Prostate gland (tissue), 2 donors: ENCODE measurements around the gene ATP7A. TPM values are rescaled to one million over a fixed set of nuclear protein-coding genes. Genes with fewer than 3 reads are reported as not detected.

Experiments used
- DNase-seq: peaks from one replicate; pipeline ENCODE4 v3.0.0-alpha.2; 2019; ENCODE audit warnings: low spot score
- H3K27ac ChIP-seq, 2 donors: fragments of 200-600 bp; sonication (generic); 2 replicates each; pipeline ENCODE4 v1.5.1; 2017 to 2019
- H3K27me3 ChIP-seq: fragments of 200-600 bp; sonication (generic); replicated peaks from 2 replicates; pipeline ENCODE4 v1.5.1; 2019; ENCODE audit not compliant: insufficient read depth
- H3K36me3 ChIP-seq, 2 donors: fragments of 200-600 bp; sonication (generic); 1 replicate in 1 of 2; 2 replicates in 1 of 2; pipeline versions ENCODE4 v1.5.1 to v1.8.1; 2017 to 2019
- H3K4me1 ChIP-seq: fragments of 200-600 bp; sonication (generic); replicated peaks from 2 replicates; pipeline ENCODE4 v1.5.1; 2019
- H3K4me3 ChIP-seq, 2 donors: fragments of 200-600 bp; sonication (generic); 2 replicates each; pipeline ENCODE4 v1.5.1; 2017 to 2019
- H3K9me3 ChIP-seq: fragments of 200-600 bp; sonication (generic); 2 replicates; pipeline ENCODE4 v1.5.1; 2017
- CTCF ChIP-seq, 4 experiments: fragments of 200-600 bp in 2 of 4; fragments of 450-650 bp in 2 of 4; sonication (generic) in 2 of 4; IDR thresholded peaks; 1 replicate in 3 of 4; 2 replicates in 1 of 4; pipeline ENCODE4 v1.5.1; 2016 to 2019; ENCODE audit warnings: antibody characterized with exemption in 4 of 4, mild to moderate bottlenecking in 2 of 4, moderate library complexity in 2 of 4
- POLR2A ChIP-seq: fragments of 450-650 bp; IDR thresholded peaks from one replicate; pipeline ENCODE4 v1.6.1; 2016; ENCODE audit warnings: antibody characterized with exemption, mild to moderate bottlenecking
- POLR2AphosphoS5 ChIP-seq: sonication (generic); formaldehyde crosslinking; IDR thresholded peaks from one replicate; pipeline ENCODE4 v1.6.1; 2017; ENCODE audit warnings: antibody characterized with exemption
- WGBS: methylation state at CpG from one replicate; pipeline ENCODE4 v1.1.5; 2018; 5-methylcytosine and 5-hydroxymethylcytosine counted together
- intact Hi-C: fragments of 100-400 bp; cut with DNase I; formaldehyde crosslinking; loops from one replicate; pipeline ENCODE4 v1.14.2; 2022
- total RNA-seq, 2 donors: library from RNA; depleted of rRNA; stranded (reverse); fragments of >200 nt; gene quantifications; one replicate each; pipeline ENCODE4 v1.1.0, GENCODE V29; 2016

The ATP7A gene
- total RNA-seq, 2 donors from 2014 or later: 9.8 to 15.1 TPM

GRCh38 chrX:77894921-77895886, 15.3 kb upstream of the ATP7A start, which contains the start of gene MAGT1:
MAGT1 (minus strand) TSS chrX:77895435; CDS start chrX:77895410, 25 bp downstream.
- H3K4me3 ChIP-seq: peak within 1 kb of the TSS; percentile 56 to 59
- no peaks in the 10 kb centered on the region for H3K9me3 ChIP-seq
- no peaks in the 10 kb centered on the region for H3K27me3 ChIP-seq
- H3K4me1 ChIP-seq: no peaks in the 10 kb centered on the region
- WGBS: under 1% methylated on average over 37 of the region's 49 CpGs
- peak; percentile 90 for DNase-seq
- H3K36me3 ChIP-seq: no peaks in the 10 kb centered on the region
- intact Hi-C loops: loop anchor here (10.0 kb wide), 1 partner anchor 110 kb away; the partner anchor contains the start of gene ATRX
- peak; percentile 85 for TF ChIP-seq POLR2A
- TF ChIP-seq CTCF (IDR thresholded peaks at IDR 0.05): no peak
- peak; percentile 92 for TF ChIP-seq POLR2AphosphoS5
- H3K27ac ChIP-seq: peak within 1 kb of the TSS; percentile 90 to 94

- Histone ChIP-seq H3K4me3 (peak within 1 kb of the TSS; percentile 43 to 46), H3K27me3 (no peaks in the 10 kb centered on the region), H3K9me3 (no peaks in the 10 kb centered on the region), H3K27ac (peak within 1 kb of the TSS; percentile 83 to 85), H3K36me3 (no peaks in the 10 kb centered on the region), H3K4me1 (no peaks in the 10 kb centered on the region)
- WGBS: under 1% methylated on average over 28 of the region's 28 CpGs
- intact Hi-C loops: loop anchor here (10.0 kb wide), 1 partner anchor 114 kb away; the partner anchor contains the start of gene ATRX
- peak; percentile 95 for TF ChIP-seq POLR2AphosphoS5
- peak; percentile 69 for TF ChIP-seq POLR2A
- TF ChIP-seq CTCF (IDR thresholded peaks at IDR 0.05): peak in 3 of 4 experiments; percentile 28 to 60 (median 40)
- DNase-seq: peak; percentile 82
Observed at GRCh38 chrX:77899081-77899828, 11.2 kb upstream of the ATP7A start, which contains the start of gene COX7B. COX7B (plus strand) TSS chrX:77899468; CDS start chrX:77899554, 86 bp downstream.

- no peaks in the 10 kb centered on the region for H3K9me3 ChIP-seq
- peak overlapping the region; percentile 43 to 46 for H3K4me3 ChIP-seq
- H3K27me3 ChIP-seq: no peaks in the 10 kb centered on the region
- no peak for DNase-seq
- no peaks in the 10 kb centered on the region for H3K4me1 ChIP-seq
- TF ChIP-seq POLR2A (no peak), POLR2AphosphoS5 (no peak), CTCF (IDR thresholded peaks at IDR 0.05) (no peak)
- H3K27ac ChIP-seq: peak overlapping the region in 1 of 2 donors; percentile 85
- 63% methylated on average over 1 of the region's 1 CpG for WGBS
- no peaks in the 10 kb centered on the region for H3K36me3 ChIP-seq
- intact Hi-C loops: loop anchor here (10.0 kb wide), 1 partner anchor 204 kb away; the partner anchor contains the start of gene PGK1
Observed at GRCh38 chrX:77900688-77901087, 9.8 kb upstream of the ATP7A start.

GRCh38 chrX:77901506-77901905, 9.0 kb upstream of the ATP7A start:
- no peaks in the 10 kb centered on the region for H3K4me1 ChIP-seq
- TF ChIP-seq POLR2AphosphoS5 (no peak), CTCF (IDR thresholded peaks at IDR 0.05) (no peak), POLR2A (no peak)
- no peaks in the 10 kb centered on the region for H3K36me3 ChIP-seq
- no peaks in the 10 kb centered on the region for H3K27me3 ChIP-seq
- no peak overlapping the region for H3K27ac ChIP-seq
- no peak for DNase-seq
- 85% methylated on average over 5 of the region's 5 CpGs for whole genome bisulfite sequencing
- intact Hi-C loops: loop anchor here (10.0 kb wide), 1 partner anchor 203 kb away; the partner anchor contains the start of gene PGK1
- no peak overlapping the region for H3K4me3 ChIP-seq
- no peaks in the 10 kb centered on the region for H3K9me3 ChIP-seq
